GM12892 (cell line): ENCODE data around the gene STH.

Experiments used
- DNase-seq: peaks from one replicate; pipeline ENCODE4 v3.0.0; 2011; ENCODE audit not compliant: insufficient read length
- FAIRE-seq: peaks from 2 replicates; lab custom pipeline; 2011; peaks lifted over from hg19 to GRCh38; lab: Jason Lieb, UNC
- POLR2A ChIP-seq: IDR thresholded peaks from 2 replicates; pipeline ENCODE4 v1.6.1; 2011; ENCODE audit warnings: low read depth, low read length, control low read depth
- POLR2AphosphoS5 ChIP-seq: IDR thresholded peaks from 2 replicates; pipeline ENCODE4 v1.6.1; 2011; ENCODE audit warnings: low read depth, low read length, control low read depth
- TAF1 ChIP-seq: IDR thresholded peaks from 2 replicates; pipeline ENCODE4 v1.6.1; 2011; ENCODE audit warnings: low read depth, mild to moderate bottlenecking, control low read depth, low read length, borderline replicate concordance

Gene STH

GRCh38 chr17:45960311-45960710, 38.7 kb upstream of the STH start:
- no peak for DNase-seq
- FAIRE-seq = no peak
- no peak for TF ChIP-seq TAF1
- no peak for TF ChIP-seq POLR2A
- TF ChIP-seq POLR2AphosphoS5 = no peak

- FAIRE-seq = no peak
- no peak for DNase-seq
- TF ChIP-seq POLR2A (no peak), TAF1 (no peak), POLR2AphosphoS5 (no peak)
Measured at GRCh38 chr17:45961206-45961605, 37.8 kb upstream of the STH start.

GRCh38 chr17:45962221-45962972, 36.7 kb upstream of the STH start:
- no peak for DNase-seq
- TF ChIP-seq POLR2A (no peak), TAF1 (no peak), POLR2AphosphoS5 (no peak)
- no peak for FAIRE-seq

- TF ChIP-seq TAF1 (no peak), POLR2AphosphoS5 (no peak), POLR2A (no peak)
- no peak for FAIRE-seq
- DNase-seq = no peak
Measured at GRCh38 chr17:45963283-45963682, 35.8 kb upstream of the STH start.

GRCh38 chr17:45963889-45964288, 35.2 kb upstream of the STH start:
- FAIRE-seq = no peak
- TF ChIP-seq POLR2A = no peak
- no peak for TF ChIP-seq TAF1
- no peak for TF ChIP-seq POLR2AphosphoS5
- no peak for DNase-seq

- FAIRE-seq (no peak), DNase-seq (no peak)
- no peak for TF ChIP-seq POLR2A
- no peak for TF ChIP-seq TAF1
- no peak for TF ChIP-seq POLR2AphosphoS5
Measured at GRCh38 chr17:45964634-45965033, 34.4 kb upstream of the STH start.

- TF ChIP-seq TAF1 = no peak
- TF ChIP-seq POLR2A = no peak
- TF ChIP-seq POLR2AphosphoS5 = no peak
- no peak for DNase-seq
- no peak for FAIRE-seq
Measured at GRCh38 chr17:45965812-45966211, 33.2 kb upstream of the STH start.

- no peak for TF ChIP-seq POLR2A
- TF ChIP-seq TAF1 = no peak
- TF ChIP-seq POLR2AphosphoS5 = no peak
Measured at GRCh38 chr17:45966606-45967280, 32.3 kb upstream of the STH start.

GRCh38 chr17:45967378-45967777, 31.7 kb upstream of the STH start:
- no peak for DNase-seq
- FAIRE-seq = no peak
- TF ChIP-seq POLR2AphosphoS5 (no peak), POLR2A (no peak), TAF1 (no peak)

More at GRCh38 chr17:45966606-45967280, 32.3 kb upstream of the STH start:
- DNase-seq (no peak), FAIRE-seq (no peak)

- FAIRE-seq (no peak), DNase-seq (no peak)
- TF ChIP-seq TAF1 (no peak), POLR2A (no peak), POLR2AphosphoS5 (no peak)
Measured at GRCh38 chr17:45968732-45969131, 30.3 kb upstream of the STH start.

- FAIRE-seq (no peak), DNase-seq (no peak)
- no peak for TF ChIP-seq POLR2AphosphoS5
- no peak for TF ChIP-seq POLR2A
- no peak for TF ChIP-seq TAF1
Measured at GRCh38 chr17:45969726-45970125, 29.3 kb upstream of the STH start.

GRCh38 chr17:45970659-45971058, 28.4 kb upstream of the STH start:
- DNase-seq = no peak
- FAIRE-seq = no peak
- TF ChIP-seq TAF1 = no peak
- TF ChIP-seq POLR2AphosphoS5 = no peak
- TF ChIP-seq POLR2A = no peak
